ENCODE data around the gene DDHD1.
"Not testable (repeated sequence)": the region's sequence is repeated elsewhere in the genome, so short reads cannot be mapped to it uniquely, and the experiment has no call there.

Gene DDHD1

GRCh38 chr14:53146739-53147138 is 6.4 kb downstream of the DDHD1 start:
- peak overlapping the region; percentile 82; the same call in 1 of the 2 replicates for H3K4me3 ChIP-seq (ENCODE audit: low read depth, low read length)
- no peak for DNase-seq (ENCODE audit: low read depth)
- no peak for TF ChIP-seq CTCF (IDR thresholded peaks at IDR 0.05; ENCODE audit: insufficient read depth, low read depth, low read length, missing control alignments)

- DNase-seq (ENCODE audit: low read depth), result peak; percentile 86
- H3K4me3 ChIP-seq (ENCODE audit: low read depth, low read length), result no peak overlapping the region
- no peak for TF ChIP-seq CTCF (IDR thresholded peaks at IDR 0.05; ENCODE audit: insufficient read depth, low read depth, low read length, missing control alignments)
Observed at GRCh38 chr14:53144244-53144643, 8.9 kb downstream of the DDHD1 start.

GRCh38 chr14:53140585-53140984 is 12.5 kb downstream of the DDHD1 start:
- no peak overlapping the region for H3K4me3 ChIP-seq (ENCODE audit: low read depth, low read length)
- TF ChIP-seq CTCF (IDR thresholded peaks at IDR 0.05; ENCODE audit: insufficient read depth, low read depth, low read length, missing control alignments), result no peak
- no peak for DNase-seq (ENCODE audit: low read depth)

GRCh38 chr14:53137568-53138203 is 15.4 kb downstream of the DDHD1 start:
- DNase-seq (ENCODE audit: low read depth), result no peak
- no peak overlapping the region for H3K4me3 ChIP-seq (ENCODE audit: low read depth, low read length)
- TF ChIP-seq CTCF (IDR thresholded peaks at IDR 0.05; ENCODE audit: insufficient read depth, low read depth, low read length, missing control alignments), result no peak

GRCh38 chr14:53130491-53130890 is 22.6 kb downstream of the DDHD1 start:
- H3K4me3 ChIP-seq (ENCODE audit: low read depth, low read length), result not testable (repeated sequence)

GRCh38 chr14:53128303-53129028 is 24.7 kb downstream of the DDHD1 start:
- TF ChIP-seq CTCF (IDR thresholded peaks at IDR 0.05; ENCODE audit: insufficient read depth, low read depth, low read length, missing control alignments), result no peak
- H3K4me3 ChIP-seq (ENCODE audit: low read depth, low read length), result no peak overlapping the region
- DNase-seq (ENCODE audit: low read depth), result no peak

More at GRCh38 chr14:53130491-53130890, 22.6 kb downstream of the DDHD1 start:
- not testable (repeated sequence) for DNase-seq (ENCODE audit: low read depth)

- TF ChIP-seq CTCF (IDR thresholded peaks at IDR 0.05; ENCODE audit: insufficient read depth, low read depth, low read length, missing control alignments), result no peak
- DNase-seq (ENCODE audit: low read depth), result no peak
- no peak overlapping the region for H3K4me3 ChIP-seq (ENCODE audit: low read depth, low read length)
Observed at GRCh38 chr14:53127832-53128231, 25.3 kb downstream of the DDHD1 start.
